Motor neuron (in vitro differentiated cells): ENCODE data around the gene ZNF652. TPM values are rescaled to one million over a fixed set of nuclear protein-coding genes. Genes with fewer than 3 reads are reported as not detected.

Experiments used
- total RNA-seq, 8 experiments: library from RNA; unstranded; fragments of 300-600 nt; gene quantifications; 2 replicates each; pipeline versions ENCODE4 v1.2.3 to v1.2.4, GENCODE V29; 2022

The ZNF652 gene
- total RNA-seq, 8 experiments from 2014 or later: 18.5 to 39.5 (median 30.9) TPM

Other genes starting within 250 kb of the ZNF652 start
- under 1 TPM in 5 of 8 experiments, not detected in 3; 0.04 to 0.22 (median 0.07) TPM for gene B4GALNT2, start 229.5 kb downstream of the ZNF652 start, total RNA-seq
- 10 to 100 TPM in 1 of 8 experiments, 1 to 10 TPM in 2, under 1 TPM in 2, not detected in 3; 0.42 to 12.2 (median 1.1) TPM for gene GNGT2, start 151.7 kb downstream of the ZNF652 start, total RNA-seq
- 10 to 100 TPM in 1 of 8 experiments, 1 to 10 TPM in 3, under 1 TPM in 2, not detected in 2; 0.17 to 14.1 (median 1.7) TPM for gene ABI3, start 151.5 kb downstream of the ZNF652 start, total RNA-seq
- gene PHOSPHO1, start 131.5 kb downstream of the ZNF652 start, total RNA-seq: 10 to 100 TPM in 2 of 8 experiments, 1 to 10 TPM in 1, under 1 TPM in 4, not detected in 1; 0.13 to 67.9 (median 0.57) TPM
- gene PHB1, start 52.6 kb upstream of the ZNF652 start, total RNA-seq: 100 to 1,000 TPM in 4 of 8 experiments, 10 to 100 TPM in 4; 63.4 to 196 (median 97.5) TPM
- 100 to 1,000 TPM in 4 of 8 experiments, 10 to 100 TPM in 1, 1 to 10 TPM in 2, under 1 TPM in 1; 0.45 to 139 (median 83.6) TPM for gene NGFR, start 133.0 kb upstream of the ZNF652 start, total RNA-seq
- 1 to 10 TPM in 1 of 8 experiments, under 1 TPM in 7; 0.16 to 1.3 (median 0.39) TPM for gene NXPH3, start 213.6 kb upstream of the ZNF652 start, total RNA-seq